Stimulated activated CD4-positive, alpha-beta T cell treated with anti-CD3 and anti-CD28 coated beads, Interleukin-12 subunit alpha, Interleukin-12 subunit beta, amount 100 ng/mL, for 4 hours (primary cell): ENCODE results near the gene H3-3A.
"Not testable (repeated sequence)": the region's sequence is repeated elsewhere in the genome, so short reads cannot be mapped to it uniquely, and the experiment has no call there.

Experiments
- DNase-seq: peaks from one replicate; pipeline ENCODE4 v3.0.0-alpha.2; 2020

Gene H3-3A

DNA sequence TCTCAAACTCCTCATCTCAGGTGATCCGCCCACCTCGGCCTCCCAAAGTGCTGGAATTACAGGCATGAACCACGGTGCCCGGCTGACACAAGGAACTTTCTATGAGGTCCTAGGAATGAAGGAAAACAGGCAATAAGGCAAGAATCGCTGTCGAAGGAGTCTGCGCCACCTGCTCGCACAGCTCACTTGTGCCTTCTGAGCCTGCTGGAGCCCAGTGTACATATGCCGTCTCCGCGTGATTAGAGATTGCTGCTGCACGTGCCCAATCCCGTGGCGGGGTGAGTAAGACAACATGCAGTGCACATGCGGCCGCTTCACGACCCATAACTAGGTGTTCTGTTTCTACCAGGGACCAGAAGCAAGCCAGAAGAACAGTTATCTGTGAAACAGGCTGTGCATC, 24.3 kb downstream of the H3-3A start:
- no peak for DNase-seq

DNA sequence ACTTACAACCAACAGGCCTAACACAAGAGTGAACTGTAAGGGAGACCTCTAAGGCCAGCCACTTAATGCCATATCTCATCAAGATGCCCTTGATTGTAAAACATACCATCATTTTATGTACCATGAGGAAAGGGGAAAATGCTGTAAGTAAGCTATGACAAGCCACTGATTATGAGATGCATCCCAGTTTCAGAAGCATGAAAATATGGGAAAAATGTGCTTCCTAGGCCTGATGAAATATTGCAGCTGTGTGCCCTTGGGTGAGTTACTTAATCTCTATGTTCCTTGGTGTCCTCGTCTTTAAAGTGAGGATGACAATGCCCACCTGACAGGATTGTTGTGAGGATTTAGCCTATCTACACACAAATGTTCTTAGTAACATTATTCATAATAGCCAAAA, 28.9 kb downstream of the H3-3A start:
- no peak for DNase-seq

DNA sequence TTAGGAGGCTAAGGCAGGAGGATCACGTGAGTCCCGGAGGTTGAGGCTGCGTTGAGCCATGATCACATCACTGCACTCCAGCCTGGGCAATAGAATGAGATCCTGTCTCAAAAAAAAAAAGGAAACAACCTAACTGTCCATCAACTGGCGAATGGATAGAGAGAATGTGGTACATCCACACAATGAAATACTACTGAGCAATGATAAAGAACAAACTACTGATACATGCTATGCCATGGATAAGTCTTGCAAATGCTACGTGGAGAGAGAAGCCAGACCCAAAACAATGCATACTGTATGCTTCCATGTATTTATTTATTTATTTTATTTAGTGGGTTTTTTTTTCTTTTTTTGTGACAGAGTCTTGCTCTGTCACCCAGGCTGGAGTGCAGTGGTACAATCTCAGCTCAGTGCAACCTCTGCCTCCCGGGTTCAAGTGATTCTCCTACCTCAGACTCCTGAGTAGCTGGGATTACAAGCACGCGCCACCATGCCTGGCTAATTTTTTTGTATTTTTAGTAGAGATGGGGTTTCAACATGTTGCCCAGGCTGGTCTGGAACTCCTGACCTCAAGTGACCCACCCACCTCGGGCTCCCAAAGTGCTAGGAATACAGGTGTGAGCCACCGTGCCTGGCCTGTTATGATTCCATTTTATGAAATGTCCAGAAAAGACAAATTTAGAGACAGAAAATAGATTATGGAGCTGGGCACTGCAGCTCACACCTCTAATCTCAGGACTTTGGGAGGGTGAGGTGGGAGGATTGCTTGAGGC, 29.7 kb downstream of the H3-3A start:
- not testable (repeated sequence) for DNase-seq

DNA sequence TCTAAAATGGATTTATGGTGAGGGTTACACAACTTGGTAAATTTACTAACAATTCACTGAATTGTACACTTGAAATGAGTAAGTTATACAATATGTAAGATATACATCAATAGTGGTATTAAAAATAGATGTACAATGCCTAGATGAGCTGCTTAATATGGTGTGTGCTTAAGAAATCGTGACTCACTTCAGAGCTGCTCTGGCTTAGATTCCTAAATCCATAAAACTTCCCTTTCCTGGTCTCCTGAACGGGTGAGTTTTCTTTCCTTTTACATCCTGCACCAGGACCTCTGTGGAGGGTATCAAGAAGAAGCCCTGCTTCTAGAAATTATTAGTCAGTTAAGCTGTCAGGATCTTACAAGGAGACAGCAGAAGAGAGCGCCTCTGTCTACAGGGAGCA, 30.4 kb downstream of the H3-3A start:
- DNase-seq: no peak

DNA sequence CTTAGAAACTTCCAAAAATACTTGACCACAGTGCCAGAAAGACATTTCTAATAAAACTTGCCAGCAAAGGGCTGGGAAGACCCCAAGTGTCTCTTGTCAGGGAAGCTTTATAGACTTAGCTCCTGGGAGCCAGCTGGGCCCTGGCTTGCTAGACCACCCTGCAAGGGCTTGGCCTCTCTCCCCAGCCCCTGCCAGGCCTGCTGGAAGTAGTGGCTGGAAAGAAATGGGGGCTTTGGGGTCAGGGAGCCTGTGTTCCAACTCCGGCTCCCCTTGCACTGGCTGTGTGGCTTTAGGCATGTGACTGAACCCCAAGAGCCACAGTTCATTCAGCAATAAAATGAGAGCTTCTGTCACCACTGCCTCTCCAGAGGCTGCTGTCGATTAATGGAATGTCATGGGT, 31.1 kb downstream of the H3-3A start:
- no peak for DNase-seq

DNA sequence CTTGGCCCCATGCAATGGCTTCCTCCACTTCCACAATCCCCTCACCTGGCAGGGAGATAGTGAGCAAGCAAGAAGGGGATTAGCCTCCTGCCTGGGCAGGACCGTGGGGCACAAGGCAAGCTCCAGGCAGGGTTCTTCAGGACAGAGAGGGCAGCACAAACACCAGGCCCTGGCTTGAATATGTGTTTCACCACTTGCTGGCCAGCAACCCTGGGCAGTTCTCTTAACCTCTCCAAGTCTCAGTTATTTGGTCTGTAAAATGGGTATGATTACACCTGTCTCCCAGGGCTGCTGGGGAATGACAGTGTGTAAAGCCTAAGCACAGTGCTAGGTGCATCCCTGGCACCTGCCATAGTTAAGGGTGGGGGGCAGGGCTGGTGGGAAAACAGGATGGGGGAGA, 31.9 kb downstream of the H3-3A start:
- DNase-seq: no peak

DNA sequence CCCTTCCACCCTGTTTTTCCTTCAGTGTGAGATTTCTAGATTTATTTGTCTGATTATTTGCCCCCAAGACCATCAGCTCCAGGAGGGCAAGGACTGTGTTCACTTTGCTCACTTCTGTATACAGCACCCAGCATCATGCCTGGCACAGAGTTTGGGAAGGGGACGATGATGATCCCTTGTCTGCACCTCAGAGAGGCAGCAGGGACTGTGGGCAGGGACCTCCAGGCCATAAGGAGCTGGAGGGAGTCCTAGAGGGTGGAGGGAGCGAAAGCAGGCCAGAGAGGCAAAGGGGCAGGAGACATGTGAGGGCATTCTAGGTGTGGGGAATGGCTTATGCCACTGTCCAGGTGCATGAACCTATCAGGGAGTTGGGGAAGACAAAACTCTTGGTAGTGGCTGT, 32.8 kb downstream of the H3-3A start:
- no peak for DNase-seq

DNA sequence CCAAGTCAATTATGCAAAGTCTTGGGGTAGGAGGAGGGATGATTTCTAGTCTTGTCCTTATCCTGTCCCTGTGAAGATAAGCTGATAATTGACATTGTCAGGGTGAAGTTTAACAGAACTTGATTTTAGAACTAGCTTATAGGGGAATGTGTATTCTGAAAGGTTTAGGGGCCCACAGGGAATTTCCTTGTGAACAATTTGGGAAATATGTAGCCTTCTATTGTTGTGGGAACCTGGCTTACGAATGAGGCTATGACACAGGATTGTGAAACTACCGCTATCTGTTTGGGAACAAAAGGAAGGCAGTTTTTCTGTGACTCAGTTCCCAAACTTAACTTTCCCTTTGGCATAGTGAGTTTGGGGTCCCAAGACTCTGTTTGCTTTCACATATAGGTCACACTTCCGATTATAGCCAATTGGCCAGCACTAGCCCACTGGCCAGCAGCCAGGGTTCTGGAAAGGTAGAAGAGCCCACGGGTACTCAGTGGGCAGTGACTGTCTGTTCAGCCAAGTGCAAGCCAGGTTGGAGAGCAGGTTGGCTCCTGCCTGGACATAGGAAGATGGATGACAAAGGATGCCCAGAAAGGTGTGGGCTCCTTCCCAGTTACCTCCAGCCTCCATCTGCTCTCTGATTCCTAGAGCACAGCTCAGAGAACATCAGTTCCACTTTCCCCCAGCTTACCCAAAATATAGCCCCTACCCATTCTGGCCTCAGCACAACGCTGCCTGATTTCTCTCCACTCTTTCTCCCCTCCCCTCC, 35.5 kb downstream of the H3-3A start:
- DNase-seq: no peak

DNA sequence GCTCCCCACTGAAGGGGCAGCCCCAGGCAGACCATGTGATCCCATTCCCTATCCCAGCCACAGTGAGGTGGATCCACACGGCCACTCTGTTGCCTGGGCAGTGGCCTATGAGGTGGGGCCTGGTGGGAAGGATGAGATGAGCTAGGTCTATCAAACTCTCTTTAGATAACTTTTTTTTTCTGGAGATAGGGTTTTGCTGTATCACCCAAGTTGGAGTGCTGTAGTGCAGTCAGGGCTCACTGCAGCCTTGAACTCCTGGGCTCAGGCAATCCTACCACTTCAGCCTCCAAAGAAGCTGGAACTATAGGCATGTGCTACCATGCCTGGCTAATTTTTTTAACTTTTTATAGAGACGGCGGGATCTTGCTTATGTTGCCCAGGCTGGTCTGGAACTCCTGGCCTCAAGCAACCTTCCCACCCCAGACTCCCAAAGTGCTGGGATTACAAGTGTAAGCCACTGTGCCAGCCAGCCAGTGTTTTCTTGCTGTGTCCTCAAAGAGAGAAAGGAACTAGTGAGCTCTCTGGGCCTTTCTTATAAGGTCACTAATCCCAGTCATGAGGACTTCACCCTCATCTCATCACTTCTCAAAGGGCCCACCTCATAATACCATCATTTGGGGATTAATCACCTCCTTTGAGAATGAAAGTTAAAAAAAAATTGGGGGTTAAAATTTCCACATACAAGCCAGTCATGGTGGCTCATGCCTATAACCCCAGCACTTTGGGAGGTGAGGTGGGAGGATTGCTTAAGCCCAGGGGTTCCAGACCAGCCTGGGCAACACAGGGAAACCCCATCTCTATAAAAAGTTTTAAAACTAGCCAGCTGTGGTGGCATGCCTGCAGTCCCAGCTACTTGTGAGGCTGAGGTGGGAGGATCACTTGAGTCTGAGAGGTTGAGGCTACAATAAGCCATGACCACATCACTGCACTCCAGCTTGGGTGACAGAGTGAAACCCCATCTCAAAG, 36.6 kb downstream of the H3-3A start:
- DNase-seq: no peak

DNA sequence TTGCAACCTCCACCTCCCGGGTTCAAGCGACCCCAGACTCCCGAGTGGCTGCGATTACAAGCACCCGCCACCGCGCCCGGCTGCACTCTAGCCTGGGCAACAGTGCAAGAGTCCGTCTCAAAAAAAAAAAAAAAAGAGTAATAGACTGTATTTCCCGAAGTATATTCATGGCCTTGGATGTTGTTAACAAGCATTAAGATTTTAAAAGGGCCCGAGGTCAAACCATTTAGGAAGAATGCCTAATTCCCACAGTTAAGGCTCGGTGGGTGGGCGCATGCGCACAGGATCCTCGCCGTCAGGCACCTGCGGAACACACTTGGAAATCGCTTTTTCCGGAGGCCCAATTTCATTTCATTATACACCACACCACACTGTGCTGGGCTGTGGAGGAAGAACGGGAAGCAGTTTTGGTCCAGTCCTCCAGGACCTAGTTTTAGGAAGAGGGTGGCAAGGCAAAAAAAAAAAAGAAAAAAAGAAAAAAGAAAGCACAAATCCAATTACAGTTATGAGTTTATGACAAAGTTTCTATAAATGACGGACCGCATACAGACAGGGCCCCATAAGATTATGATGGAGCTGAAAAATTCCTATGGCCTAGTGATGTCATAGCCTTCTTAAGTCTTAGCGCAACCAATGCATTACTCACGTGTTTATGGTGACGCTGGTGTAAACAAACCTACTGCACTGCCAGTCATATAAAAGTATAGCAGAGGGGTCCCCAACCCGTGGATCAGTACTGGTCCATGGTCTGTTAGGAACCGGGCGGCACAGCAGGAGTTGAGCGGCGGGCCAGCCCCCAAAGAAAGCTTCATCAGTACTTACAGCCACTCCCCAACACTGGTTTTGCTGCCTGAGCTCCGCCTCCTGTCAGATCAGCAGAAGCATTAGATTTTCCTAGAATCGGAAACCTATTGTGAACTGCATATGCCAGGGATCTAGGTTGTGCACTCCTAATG, 38.2 kb downstream of the H3-3A start:
- DNase-seq: peak; percentile 37

DNA sequence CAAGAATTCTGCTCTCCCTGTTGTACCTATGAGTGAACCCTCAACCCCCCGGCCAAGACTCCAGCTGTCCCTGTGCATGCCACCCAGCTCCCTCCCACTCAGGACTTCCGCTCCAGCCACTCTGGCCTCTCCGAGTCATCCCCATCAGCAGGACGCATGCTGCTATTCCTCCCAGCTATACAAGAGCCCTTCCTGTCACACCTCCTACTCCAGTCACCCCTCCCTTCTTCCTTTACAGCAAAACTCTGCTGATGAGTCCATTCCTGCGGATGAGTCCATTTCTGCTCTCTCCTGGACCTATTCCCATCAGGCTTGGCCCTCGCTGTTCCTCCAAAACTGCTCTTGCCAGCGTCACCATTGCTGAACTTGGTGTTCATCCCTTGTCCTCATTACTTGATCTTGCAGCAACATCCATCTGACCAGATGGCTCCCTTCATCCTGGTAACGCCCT, 42.2 kb downstream of the H3-3A start:
- no peak for DNase-seq

DNA sequence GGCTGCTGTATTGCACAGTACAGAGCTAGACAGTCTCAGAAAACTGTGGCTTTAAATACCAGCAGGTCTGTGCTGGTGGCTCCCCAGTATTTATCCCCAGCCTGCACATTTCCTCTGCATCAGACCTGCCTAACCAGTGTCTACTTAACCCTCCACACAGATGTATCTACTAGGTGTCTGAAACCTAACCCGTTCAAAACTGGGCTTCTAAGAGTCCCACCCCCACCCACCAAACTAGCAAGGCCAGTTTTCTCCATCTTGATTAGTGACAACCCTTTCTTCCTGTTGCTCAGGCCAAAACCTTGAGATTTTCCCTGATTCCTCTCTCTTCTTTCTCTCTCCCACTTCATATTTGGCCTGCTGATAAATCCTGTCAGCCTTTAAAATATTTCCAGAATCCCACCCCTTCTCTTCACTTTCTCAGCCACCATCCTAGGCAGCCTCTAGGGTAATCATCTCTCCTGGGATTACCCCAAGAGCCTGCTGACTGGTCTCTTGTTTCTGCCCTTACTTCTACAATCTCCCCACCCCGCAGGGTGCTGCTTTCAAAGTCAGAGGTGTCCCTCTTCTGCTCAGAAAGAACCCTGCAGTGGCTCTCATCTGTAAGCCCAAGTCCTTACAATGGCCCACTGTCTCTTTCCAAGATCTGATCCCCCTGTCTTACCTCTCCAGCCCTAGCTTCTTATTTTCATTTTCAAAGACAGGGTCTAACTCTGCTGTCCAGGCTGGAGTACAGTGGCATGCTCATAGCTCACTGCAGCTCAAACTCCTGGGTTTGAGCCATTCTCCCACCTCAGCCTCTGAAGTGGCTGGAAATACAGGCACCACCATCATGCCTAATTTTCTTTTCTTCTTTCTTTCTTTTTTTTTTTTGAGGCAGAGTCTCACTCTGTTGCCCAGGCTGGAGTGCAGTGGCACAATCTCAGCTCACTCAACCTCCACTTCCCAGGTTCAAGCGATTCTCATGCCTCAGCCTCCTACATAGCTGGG, 45.2 kb downstream of the H3-3A start:
- DNase-seq: no peak

DNA sequence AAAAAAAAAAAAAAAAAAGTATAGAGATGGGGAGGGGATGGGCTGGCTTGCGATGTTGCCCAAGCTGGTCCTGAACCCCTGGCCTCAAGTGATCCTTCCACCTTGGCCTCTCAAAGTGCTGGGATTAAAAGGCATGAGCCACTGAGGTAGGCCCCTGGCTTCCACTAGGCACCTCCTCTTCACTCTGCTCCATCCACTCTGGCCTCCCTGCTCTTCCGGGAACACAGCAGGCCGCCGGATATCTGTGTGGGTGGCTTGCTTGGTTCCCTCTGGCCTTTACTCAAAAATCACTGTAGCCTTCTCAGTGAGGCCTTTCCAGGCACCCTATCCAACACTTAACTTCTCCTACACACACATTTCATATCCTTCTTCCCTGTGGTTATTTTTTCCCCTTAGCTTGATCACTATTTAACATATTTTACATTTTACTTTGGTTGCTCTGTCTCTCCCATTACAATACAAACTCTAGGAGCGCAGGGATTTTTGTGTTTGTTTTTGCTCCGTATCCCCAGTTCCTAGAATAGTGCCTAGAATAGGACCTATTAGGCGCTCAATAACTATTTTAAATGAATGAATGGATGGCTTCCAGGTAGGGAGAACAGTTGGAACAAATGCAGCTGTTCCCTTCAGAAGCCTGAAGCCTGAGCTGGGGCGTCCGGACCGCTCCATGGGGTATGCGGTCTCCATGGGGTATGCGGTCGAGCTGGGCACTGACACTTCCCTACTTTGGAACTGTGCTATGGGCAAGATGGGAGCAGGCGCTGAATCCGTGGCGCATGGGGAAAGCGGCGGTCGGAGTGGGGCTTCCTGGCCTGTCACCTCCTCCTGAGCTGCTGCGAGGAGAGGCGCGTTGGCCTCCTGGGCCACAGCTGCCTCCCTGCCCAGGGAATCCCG, 46.7 kb downstream of the H3-3A start:
- no peak for DNase-seq

DNA sequence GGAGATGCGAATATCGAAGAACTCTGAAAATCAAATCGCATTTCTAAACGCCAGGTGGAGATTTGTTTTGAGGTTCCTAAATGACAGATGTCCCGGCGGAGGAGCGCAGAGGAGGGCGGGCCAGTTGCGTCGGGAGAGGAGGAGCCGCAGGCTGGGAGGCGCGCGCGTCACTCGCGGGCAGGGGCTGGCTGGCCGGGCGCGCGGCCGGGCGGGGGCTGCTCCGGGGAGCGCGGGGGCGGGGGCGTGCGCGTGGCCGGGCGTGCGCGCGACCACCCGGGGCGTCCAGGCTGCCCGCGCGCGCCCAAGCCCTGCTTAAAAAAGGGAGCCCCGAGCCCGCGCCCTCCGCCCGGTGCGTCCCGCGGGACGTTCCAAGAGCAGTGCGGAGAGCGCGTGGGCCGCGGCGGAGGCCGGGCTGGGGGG, 47.3 kb downstream of the H3-3A start:
- peak; percentile 75 for DNase-seq

DNA sequence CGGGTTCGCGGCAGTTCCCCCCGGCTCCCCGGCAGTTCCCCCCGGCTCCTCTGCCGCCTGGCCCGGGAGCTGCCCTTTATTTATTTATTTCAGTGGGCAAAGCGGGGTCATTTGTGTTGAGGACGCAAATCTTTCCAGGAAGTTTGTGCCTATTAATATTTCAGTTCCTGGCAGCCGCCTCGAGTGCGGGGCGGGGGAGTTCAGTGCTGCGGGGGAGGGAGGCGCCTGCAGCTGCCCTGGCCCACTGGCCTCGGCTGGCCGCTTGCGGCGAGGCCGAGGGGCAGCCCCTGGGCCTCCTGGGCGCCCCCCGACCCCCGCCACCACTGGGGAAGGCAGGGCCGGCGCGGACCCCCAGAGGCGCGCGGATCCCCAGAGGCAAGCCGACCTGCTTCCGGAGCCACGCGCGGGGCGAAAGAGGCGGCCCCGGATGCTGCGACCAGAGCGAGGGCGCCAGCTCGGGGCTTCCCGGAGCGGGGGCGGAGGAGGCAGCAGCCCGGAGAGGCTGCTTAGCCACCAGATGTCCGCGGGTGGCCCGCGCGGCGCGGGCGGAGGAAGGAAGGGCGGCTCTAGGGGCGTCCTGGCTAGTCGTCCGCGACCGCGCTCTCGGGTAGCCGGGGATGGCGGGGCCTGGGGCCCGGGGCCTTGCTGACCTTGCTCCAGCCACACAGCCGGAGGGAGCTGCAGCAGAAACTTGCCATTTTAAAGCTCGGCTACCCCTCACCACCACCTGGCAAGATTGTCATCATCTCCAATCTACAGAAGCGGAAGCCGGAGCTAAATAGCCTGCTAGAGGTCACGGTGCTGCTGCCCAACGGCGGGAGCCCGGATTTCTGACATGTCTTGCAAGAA, 48.0 kb downstream of the H3-3A start:
- peak; percentile 56 for DNase-seq

DNA sequence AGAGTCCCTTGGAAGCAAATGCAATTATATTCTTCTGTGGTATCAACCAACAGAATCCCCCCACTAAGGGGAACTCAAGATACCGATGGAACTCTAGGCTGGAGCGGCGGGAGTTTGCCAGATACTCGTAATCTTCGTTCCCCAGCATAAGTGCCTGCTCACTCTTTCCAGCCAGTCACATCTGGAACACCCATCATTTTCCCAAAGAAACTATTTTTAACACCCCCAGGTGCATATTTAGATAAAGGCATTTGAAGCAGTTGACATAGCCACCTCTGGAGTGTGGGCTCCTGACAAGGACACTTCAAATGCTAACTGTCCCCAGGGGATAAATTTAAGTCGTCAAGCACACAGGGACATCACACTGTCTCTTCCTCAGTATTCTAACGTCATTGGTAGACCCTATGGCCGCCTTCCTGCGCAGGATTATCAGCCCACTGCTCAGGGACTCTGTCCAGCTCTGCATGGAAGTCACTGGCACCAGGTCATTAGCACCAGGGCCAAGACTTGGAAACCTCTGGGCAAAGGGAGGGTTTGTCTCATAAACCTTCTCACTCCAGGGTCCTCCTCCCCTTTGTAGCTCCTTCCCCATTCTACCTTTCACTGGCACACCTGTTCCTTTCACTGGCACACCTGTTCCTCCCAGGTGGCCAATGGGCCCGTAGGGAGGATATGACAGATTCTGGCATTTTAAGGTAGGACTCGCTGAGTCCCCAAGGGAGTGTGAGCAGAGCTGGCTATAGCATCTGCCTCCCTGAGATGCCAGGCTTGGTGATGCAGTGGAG, 48.8 kb downstream of the H3-3A start:
- no peak for DNase-seq

DNA sequence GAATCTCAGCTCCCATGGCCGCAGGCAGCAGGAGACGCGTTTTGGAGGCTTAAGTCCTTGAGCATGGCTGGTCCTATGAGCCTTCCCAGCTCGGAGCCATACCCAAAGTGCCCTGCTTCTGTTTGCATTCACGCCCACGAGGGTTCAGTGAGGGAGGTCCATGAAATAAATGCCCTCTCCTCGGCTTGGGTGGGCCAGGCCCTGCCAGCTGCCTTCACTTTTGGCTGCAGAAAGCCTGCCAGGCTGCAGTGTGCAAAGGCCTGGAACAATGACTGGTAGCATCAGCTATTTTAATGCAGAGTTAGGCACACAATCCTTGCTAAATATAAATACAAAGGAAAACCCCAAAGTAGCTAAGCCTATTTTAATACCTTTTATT, 49.4 kb downstream of the H3-3A start:
- DNase-seq: no peak

DNA sequence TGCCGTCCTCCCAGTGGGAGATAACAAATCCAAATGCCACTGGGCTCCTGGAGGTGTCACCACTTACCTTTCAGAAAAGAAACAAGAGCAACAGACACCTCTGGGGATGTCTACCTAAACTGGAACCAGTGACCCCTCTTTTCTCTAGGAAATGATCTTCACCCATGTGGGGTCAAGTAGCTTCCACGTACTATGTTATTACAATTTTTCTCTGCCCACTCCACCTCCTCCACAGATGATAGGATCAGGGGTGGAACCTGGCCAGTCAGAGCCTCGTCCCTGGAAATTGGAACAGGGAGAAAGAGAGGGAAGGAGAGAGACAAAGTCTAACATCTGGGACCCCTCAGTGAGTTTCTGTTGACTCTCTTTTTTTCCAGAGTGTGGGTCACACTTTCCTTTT, 50.1 kb downstream of the H3-3A start:
- no peak for DNase-seq
